Lower lobe of right lung (tissue), 2 donors: ENCODE data around the gene NEMP1. TPM values are rescaled to one million over a fixed set of nuclear protein-coding genes. Genes with fewer than 3 reads are reported as not detected.

Experiments used
- ATAC-seq, 2 donors: fragments of 200-7000 bp; cut with Tn5 transposase; one replicate each; pipeline ENCODE4 v1.9.1; 2020 to 2022; ENCODE audit warnings: mild to moderate bottlenecking in 2 of 2, moderate library complexity in 2 of 2
- DNase-seq: peaks from one replicate; pipeline ENCODE4 v3.0.0-alpha.2; 2020
- H3K27ac ChIP-seq: fragments of 200-600 bp; one replicate; pipeline ENCODE4 v1.8.0; 2022
- H3K27me3 ChIP-seq: fragments of 200-600 bp; one replicate; pipeline ENCODE4 v1.8.0; 2022; ENCODE audit warnings: low read depth
- H3K36me3 ChIP-seq: fragments of 200-600 bp; one replicate; pipeline ENCODE4 v1.8.0; 2022; ENCODE audit warnings: mild to moderate bottlenecking
- H3K4me1 ChIP-seq: fragments of 200-600 bp; one replicate; pipeline ENCODE4 v1.8.0; 2022
- H3K4me3 ChIP-seq: fragments of 200-600 bp; one replicate; pipeline ENCODE4 v1.8.0; 2022; ENCODE audit warnings: mild to moderate bottlenecking
- H3K9me3 ChIP-seq: fragments of 200-600 bp; one replicate; pipeline ENCODE4 v1.8.0; 2022
- CTCF ChIP-seq: fragments of 200-600 bp; IDR thresholded peaks from one replicate; pipeline ENCODE4 v1.8.0; 2022; ENCODE audit warnings: antibody characterized with exemption, mild to moderate bottlenecking
- intact Hi-C: fragments of 100-400 bp; cut with DNase I; formaldehyde crosslinking; loops from one replicate; pipeline ENCODE4 v1.11.0; 2022
- total RNA-seq: library from RNA; stranded (reverse); fragmentation: NEBNext Ultra II Directional; extraction: Animal tissue kit (Norgen Biotek cat#: 25700); gene quantifications from one replicate; pipeline ENCODE4 v1.2.1, GENCODE V29; 2021
- donor health status: DM: no; HTN: yes; CAD: no; lungs with severe emphysema.

Gene NEMP1
- total RNA-seq, 1 donor from 2014 or later = 19.1 TPM

GRCh38 chr12:57039016-57039798, 39.4 kb downstream of the NEMP1 start:
- no peak for TF ChIP-seq CTCF
- ATAC-seq = no peak
- intact Hi-C loops = no loop called here

GRCh38 chr12:57037264-57037663, 41.3 kb downstream of the NEMP1 start:
- DNase-seq = no peak
- no peak for ATAC-seq
- no peaks in the 10 kb centered on the region for H3K36me3 ChIP-seq
- H3K4me3 ChIP-seq = no peak overlapping the region
- no peak for TF ChIP-seq CTCF
- intact Hi-C loops = no loop called here
- H3K27ac ChIP-seq = no peak overlapping the region
- H3K4me1 ChIP-seq = no peaks in the 10 kb centered on the region
- no peaks in the 10 kb centered on the region for H3K27me3 ChIP-seq
- no peaks in the 10 kb centered on the region for H3K9me3 ChIP-seq

More at GRCh38 chr12:57039016-57039798, 39.4 kb downstream of the NEMP1 start:
- Histone ChIP-seq H3K27me3 (no peaks in the 10 kb centered on the region), H3K27ac (no peak overlapping the region), H3K36me3 (no peaks in the 10 kb centered on the region), H3K4me1 (no peaks in the 10 kb centered on the region), H3K4me3 (no peak overlapping the region), H3K9me3 (no peaks in the 10 kb centered on the region)
- no peak for DNase-seq

DNA sequence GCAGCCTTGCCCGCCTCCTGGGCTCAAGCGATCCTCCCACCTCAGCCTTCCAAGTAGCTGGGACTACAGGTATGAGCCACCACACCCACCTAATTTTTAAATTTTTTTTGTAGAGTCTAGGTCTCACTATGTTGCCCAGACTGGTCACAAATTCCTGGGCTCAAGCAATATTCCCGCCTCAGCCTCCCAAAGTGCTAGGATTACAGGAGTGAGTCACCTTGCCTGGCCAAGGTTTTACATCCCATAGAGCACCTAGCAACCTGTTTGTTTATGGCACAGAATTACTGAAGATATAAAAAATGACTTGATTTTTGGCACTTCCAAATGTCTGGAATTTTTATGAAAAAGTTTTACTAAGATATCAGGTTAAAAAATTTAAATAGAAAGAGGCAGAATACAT, 45.2 kb downstream of the NEMP1 start:
- Histone ChIP-seq H3K9me3 (no peaks in the 10 kb centered on the region), H3K36me3 (no peaks in the 10 kb centered on the region), H3K27ac (no peak overlapping the region), H3K27me3 (no peaks in the 10 kb centered on the region), H3K4me1 (peaks cover 8% of the 10 kb centered on the region), H3K4me3 (no peak overlapping the region)
- intact Hi-C loops = no loop called here
- no peak for TF ChIP-seq CTCF
- no peak for ATAC-seq
- DNase-seq = no peak

- H3K4me1 ChIP-seq = peaks cover 8% of the 10 kb centered on the region
- no peaks in the 10 kb centered on the region for H3K36me3 ChIP-seq
- no peaks in the 10 kb centered on the region for H3K27me3 ChIP-seq
- TF ChIP-seq CTCF = no peak
- DNase-seq (no peak), ATAC-seq (no peak)
- H3K9me3 ChIP-seq = no peaks in the 10 kb centered on the region
- intact Hi-C loops = no loop called here
- no peak overlapping the region for H3K4me3 ChIP-seq
- no peak overlapping the region for H3K27ac ChIP-seq
These were observed 46.8 kb downstream of the NEMP1 start for GRCh38 chr12:57031789-57032188.

- DNase-seq = no peak
- intact Hi-C loops = no loop called here
- ATAC-seq = peak; percentile 37 to 56
These were observed 47.4 kb downstream of the NEMP1 start for GRCh38 chr12:57031138-57031725.

More at GRCh38 chr12:57031138-57031725, 47.4 kb downstream of the NEMP1 start:
- Histone ChIP-seq H3K9me3 (no peaks in the 10 kb centered on the region), H3K27ac (no peak overlapping the region), H3K4me3 (no peak overlapping the region), H3K4me1 (peaks cover 8% of the 10 kb centered on the region), H3K27me3 (no peaks in the 10 kb centered on the region), H3K36me3 (no peaks in the 10 kb centered on the region)
- no peak for TF ChIP-seq CTCF
